ENCODE data around the gene SMPD1.
A peak's percentile ranks its signal among the peaks of the same experiment; 100 is the strongest.

The SMPD1 gene

DNA sequence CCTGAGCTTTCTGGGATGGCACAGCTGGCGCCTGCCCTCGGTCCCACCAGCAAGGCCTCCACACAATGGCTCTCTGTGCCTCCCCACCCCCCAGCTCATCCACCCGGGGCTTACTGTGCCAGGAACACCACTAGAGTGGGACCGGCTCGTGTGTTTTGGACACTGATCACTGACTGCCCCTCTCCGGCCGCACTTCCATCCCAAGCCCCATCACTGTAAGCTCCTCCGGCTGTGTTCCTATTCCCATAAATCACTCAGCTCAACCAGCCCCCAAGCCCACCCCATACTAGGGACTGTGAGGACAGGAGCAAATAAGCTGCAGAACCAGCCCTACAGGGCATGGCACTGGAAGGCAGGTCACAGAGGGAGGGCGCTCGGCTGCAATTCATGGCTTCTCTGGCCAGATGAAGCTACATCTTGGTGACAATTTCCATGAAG lies 21.3 kb downstream of the SMPD1 start:
- no peak for DNase-seq
- peak overlapping the region in 1 of 2 donors; percentile 76 for H3K27ac Mint-ChIP-seq
- peaks cover 21 to 37% of the 10 kb centered on the region in 2 donors for H3K4me1 Mint-ChIP-seq (ENCODE audit: low read depth in 2 of 2)
- H3K4me3 Mint-ChIP-seq = no peak overlapping the region
- no peak for ATAC-seq (replicated peaks)
- H3K36me3 Mint-ChIP-seq (ENCODE audit: insufficient read depth) = no peaks in the 10 kb centered on the region
- H3K9me3 Mint-ChIP-seq = no peaks in the 10 kb centered on the region
- H3K27me3 Mint-ChIP-seq = no peaks in the 10 kb centered on the region

DNA sequence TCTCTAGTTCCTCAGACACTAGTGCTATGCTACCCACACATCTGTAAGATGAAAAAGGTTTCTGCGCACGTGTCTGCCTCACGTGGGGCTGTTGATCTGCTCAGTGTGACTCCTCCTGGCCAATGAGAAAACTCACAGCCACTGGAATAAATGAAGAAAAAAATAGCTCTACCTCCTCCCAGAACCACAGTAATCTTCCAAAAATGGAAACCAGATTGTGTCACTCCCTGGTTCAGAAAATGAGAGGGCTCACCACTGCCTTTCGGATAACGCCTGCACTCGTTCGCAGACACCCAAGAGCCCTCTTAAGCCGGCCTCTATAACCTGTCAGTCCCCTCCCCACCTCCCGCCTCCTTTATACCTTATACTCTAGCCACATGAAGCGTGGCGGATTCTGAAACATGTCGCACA lies 23.5 kb downstream of the SMPD1 start:
- Mint-ChIP-seq H3K27ac (no peak overlapping the region), H3K4me1 (ENCODE audit: low read depth in 2 of 2) (peaks cover 9 to 23% of the 10 kb centered on the region in 2 donors), H3K9me3 (no peaks in the 10 kb centered on the region), H3K36me3 (ENCODE audit: insufficient read depth) (no peaks in the 10 kb centered on the region), H3K4me3 (no peak overlapping the region), H3K27me3 (no peaks in the 10 kb centered on the region)
- DNase-seq = no peak
- peak; percentile 55 for ATAC-seq (replicated peaks)

DNA sequence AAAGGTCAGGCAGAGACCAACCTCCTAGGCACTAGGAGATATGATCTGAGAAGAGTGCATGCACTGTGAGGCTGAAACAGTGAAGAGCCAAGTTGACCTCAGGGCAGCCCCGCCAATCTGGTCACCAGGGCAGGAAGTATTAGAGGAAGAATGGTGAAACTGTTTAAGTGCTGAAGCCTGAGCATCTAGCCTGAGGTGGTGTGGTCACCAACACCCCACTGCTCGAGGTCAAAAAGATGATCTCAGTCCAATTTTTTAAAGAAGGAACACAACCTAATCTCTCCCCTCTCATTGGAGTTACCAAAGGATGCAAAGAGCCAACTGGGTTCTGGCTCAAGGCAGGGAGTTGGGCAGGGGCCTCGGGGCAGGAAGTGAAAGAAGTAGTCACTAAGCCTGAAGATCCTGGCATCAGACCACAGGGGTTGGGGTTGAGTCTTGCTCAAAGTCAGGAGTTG lies 24.6 kb downstream of the SMPD1 start:
- ATAC-seq (replicated peaks) (no peak), DNase-seq (no peak)
- H3K9me3 Mint-ChIP-seq = no peaks in the 10 kb centered on the region
- H3K27ac Mint-ChIP-seq = no peak overlapping the region
- H3K27me3 Mint-ChIP-seq = no peaks in the 10 kb centered on the region
- no peak overlapping the region for H3K4me3 Mint-ChIP-seq
- H3K36me3 Mint-ChIP-seq (ENCODE audit: insufficient read depth) = peaks cover 3% of the 10 kb centered on the region
- H3K4me1 Mint-ChIP-seq (ENCODE audit: low read depth in 2 of 2) = peaks cover 7 to 27% of the 10 kb centered on the region in 2 donors

DNA sequence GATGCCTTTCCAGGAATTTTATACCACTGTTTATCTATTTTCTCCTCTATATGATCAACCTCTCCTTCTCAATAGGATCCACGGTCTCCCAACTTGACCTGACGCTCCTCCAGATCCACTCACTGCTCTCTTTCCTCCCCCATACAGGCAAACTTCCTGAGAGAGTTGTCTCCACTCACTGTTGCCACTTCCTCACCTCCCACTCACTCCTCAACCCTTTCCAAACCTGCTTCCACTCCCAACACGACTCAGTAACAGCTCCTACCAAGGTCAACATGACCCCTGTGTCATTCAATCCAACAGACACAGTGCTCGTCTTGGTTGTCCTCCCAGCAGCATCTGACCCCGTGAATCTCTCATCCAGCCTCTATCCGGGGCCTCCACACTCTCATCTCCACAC lies 25.5 kb downstream of the SMPD1 start:
- peaks cover 1 to 2% of the 10 kb centered on the region in 2 donors for H3K27me3 Mint-ChIP-seq
- no peak overlapping the region for H3K27ac Mint-ChIP-seq
- peaks cover 7 to 25% of the 10 kb centered on the region in 2 donors for H3K4me1 Mint-ChIP-seq (ENCODE audit: low read depth in 2 of 2)
- peaks cover 3% of the 10 kb centered on the region for H3K36me3 Mint-ChIP-seq (ENCODE audit: insufficient read depth)
- no peak for DNase-seq
- H3K4me3 Mint-ChIP-seq = no peak overlapping the region
- H3K9me3 Mint-ChIP-seq = no peaks in the 10 kb centered on the region
- no peak for ATAC-seq (replicated peaks)

DNA sequence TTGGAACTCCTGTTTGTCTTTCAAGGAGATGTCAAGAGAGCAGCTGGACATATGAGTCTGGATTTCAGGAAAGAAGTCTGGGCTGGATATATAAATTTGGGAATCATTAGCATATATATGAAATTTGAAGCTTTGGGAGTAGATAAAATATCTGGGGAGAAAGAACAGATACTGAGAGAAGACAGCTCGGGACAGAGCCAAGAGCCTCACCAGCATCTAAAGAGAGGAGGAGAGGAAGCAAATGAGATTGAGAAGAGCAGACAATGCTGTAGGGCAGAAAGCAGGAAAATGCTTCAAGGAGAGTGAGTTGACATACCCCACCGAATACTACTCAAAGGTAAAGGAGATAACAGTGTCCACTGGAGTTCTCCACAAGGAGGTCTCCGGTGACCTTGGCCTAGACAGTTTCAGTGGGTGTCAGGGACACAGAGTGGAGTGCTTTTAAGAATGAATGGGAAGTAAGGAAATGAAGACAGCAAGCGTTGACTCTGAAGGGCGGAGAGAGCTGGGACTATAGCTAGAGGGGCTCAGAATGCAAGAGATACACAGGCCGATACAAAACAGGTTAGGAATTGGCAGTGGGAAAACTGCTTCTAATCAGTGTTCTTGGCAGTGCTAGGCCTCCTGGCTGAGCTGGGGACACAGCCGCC lies 27.8 kb downstream of the SMPD1 start:
- Mint-ChIP-seq H3K9me3 (no peaks in the 10 kb centered on the region), H3K4me1 (ENCODE audit: low read depth in 2 of 2) (peaks cover 5 to 7% of the 10 kb centered on the region in 2 donors), H3K27me3 (peaks cover 15 to 18% of the 10 kb centered on the region in 2 donors), H3K27ac (no peak overlapping the region), H3K36me3 (ENCODE audit: insufficient read depth) (peaks cover 3% of the 10 kb centered on the region), H3K4me3 (no peak overlapping the region)
- ATAC-seq (replicated peaks) (peak; percentile 22), DNase-seq (no peak)

DNA sequence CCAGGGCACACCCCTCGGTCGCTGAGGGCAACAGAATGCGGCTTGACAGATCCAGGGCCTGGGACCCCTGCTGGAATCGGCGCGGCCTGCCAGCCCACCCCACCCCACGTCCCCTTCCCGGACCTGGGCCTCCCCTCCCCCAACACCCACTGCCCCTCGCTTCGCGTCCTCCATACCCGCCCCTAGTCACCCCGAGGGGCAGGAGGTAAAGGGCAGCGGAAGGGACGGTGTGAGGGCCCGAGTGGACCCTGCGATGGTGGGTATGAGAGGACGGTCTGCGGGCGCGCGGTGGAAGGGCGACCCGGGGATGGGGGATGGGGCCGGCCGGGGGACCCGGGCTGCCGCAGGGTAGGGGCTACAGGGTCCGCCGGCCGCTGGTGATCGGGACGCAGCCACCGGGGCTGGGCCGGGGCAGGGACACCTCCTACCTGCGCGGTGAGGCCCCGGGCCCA lies 28.3 kb downstream of the SMPD1 start:
- DNase-seq = peak in 1 of 3 experiments; percentile 12
- ATAC-seq (replicated peaks) = no peak
- no peaks in the 10 kb centered on the region for H3K9me3 Mint-ChIP-seq
- H3K27me3 Mint-ChIP-seq = peaks cover 20 to 21% of the 10 kb centered on the region in 2 donors
- H3K27ac Mint-ChIP-seq = no peak overlapping the region
- peaks cover 3% of the 10 kb centered on the region for H3K36me3 Mint-ChIP-seq (ENCODE audit: insufficient read depth)
- H3K4me1 Mint-ChIP-seq (ENCODE audit: low read depth in 2 of 2) = peaks cover 2 to 3% of the 10 kb centered on the region in 2 donors
- no peak overlapping the region for H3K4me3 Mint-ChIP-seq

DNA sequence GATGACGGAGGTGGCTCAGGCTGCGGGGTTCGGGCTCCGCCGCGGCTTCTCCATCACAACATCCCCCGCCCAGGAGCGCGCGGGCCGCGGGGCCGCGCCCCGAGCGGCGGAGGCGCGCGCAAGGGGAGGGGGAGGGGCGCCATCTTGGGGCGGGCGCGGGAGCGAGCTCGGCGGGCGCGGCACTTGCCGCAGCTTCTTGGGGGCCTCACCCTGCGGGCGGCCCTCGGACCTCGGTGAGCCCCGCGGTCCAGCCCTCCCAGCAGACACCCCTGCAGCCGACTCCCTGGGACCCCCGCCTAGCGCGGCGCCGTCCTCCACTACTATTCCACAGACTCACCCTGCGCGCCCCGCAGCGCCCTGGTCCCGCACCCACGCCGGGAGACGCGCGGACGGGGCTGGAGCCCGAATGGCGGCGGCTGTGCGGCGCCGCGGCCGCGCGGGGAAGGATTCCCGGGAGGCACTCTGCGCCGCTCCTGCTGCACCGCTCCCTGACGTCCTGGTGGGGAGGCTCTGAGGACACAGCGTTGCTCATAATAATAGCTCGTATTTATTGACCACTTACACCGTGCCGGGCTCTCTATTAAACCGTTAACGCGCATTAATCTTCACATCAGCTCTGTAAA lies 28.8 kb downstream of the SMPD1 start, which contains the start of gene APBB1:
APBB1 (minus strand) TSS at position 86 of the 623 bp plus-strand sequence. CDS start 7,747 bp downstream, outside the sequence.
- H3K27ac Mint-ChIP-seq = no peak within 1 kb of the TSS
- H3K36me3 Mint-ChIP-seq (ENCODE audit: insufficient read depth) = peaks cover 3% of the 10 kb centered on the region

DNA sequence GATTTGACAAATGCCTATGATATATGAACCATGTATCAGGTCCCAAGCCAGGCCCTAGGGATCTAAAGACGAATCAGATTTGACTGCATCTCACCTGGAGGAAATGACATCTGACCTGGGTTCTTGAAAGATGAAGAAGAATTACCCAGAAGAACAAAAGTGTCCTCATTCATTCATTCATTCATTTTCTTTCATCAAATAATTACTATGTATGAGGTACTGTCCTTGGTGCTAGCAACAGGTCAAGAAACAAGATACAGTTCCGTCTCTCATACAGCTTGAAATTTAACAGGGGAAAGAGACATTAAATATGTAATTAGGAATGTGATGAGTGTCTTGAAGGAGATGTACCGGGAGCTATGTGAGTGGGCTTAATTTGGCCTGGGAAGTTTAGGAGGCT lies 30.4 kb downstream of the SMPD1 start:
- Mint-ChIP-seq H3K4me1 (ENCODE audit: low read depth in 2 of 2) (peaks cover 2 to 3% of the 10 kb centered on the region in 2 donors), H3K9me3 (no peaks in the 10 kb centered on the region), H3K36me3 (ENCODE audit: insufficient read depth) (peaks cover 3% of the 10 kb centered on the region), H3K27ac (no peak overlapping the region), H3K4me3 (no peak overlapping the region), H3K27me3 (peaks cover 24 to 25% of the 10 kb centered on the region in 2 donors)
- no peak for DNase-seq
- no peak for ATAC-seq (replicated peaks)

More for the DNA sequence above, 28.8 kb downstream of the SMPD1 start, which contains the start of gene APBB1:
- Mint-ChIP-seq H3K27me3 (peaks cover 24 to 25% of the 10 kb centered on the region in 2 donors), H3K4me3 (no peak within 1 kb of the TSS), H3K9me3 (no peaks in the 10 kb centered on the region), H3K4me1 (ENCODE audit: low read depth in 2 of 2) (peaks cover 2 to 3% of the 10 kb centered on the region in 2 donors)
- ATAC-seq (replicated peaks) (peak; percentile 84), DNase-seq (peak; percentile 59 to 72 (median 71))

DNA sequence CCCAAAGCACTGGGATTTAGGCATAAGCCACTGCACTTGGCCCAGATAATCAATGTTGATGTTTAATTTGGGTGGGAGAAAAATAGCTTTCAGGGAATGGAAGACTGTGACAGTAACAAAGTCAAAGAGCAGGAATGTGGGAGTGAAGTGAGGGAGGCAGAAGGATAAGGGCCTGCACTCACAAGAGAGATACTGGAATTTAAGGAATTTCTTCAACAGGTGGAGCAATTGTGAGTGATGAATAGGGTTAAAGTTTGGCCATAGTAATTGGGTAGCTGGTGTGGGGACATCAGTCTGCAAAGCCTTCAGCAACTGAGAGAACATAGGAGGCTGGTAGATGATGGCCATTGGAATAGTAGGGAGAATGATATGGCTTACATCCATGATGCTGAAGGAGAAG lies 37.2 kb downstream of the SMPD1 start:
- Mint-ChIP-seq H3K27ac (no peak overlapping the region), H3K36me3 (ENCODE audit: insufficient read depth) (no peaks in the 10 kb centered on the region), H3K4me3 (no peak overlapping the region), H3K9me3 (no peaks in the 10 kb centered on the region), H3K27me3 (peaks cover 12 to 15% of the 10 kb centered on the region in 2 donors), H3K4me1 (ENCODE audit: low read depth in 2 of 2) (no peaks in the 10 kb centered on the region)
- DNase-seq = no peak
- ATAC-seq (replicated peaks) = no peak

DNA sequence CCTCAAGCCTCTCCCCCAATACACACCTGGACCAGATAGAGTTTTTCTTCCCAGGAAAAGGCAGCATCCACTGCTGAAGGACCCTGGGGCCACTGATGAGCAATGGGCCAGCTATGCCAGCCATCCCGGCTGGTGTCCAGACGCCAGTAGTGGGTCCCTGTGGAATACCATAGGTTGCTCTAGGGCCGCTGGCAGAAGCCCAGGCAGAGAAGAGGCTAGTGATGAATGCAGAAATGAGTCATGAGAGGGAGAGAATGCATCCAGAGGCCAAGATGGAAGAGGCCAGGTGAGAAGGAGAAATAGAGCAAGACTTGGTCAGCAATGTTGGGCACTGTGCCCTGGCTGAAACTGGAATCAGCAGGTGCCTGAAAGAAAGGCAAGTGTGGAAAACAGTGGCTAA lies 41.6 kb downstream of the SMPD1 start:
- no peaks in the 10 kb centered on the region for H3K36me3 Mint-ChIP-seq (ENCODE audit: insufficient read depth)
- no peaks in the 10 kb centered on the region for H3K27me3 Mint-ChIP-seq
- no peak for DNase-seq
- no peaks in the 10 kb centered on the region for H3K4me1 Mint-ChIP-seq (ENCODE audit: low read depth in 2 of 2)
- H3K4me3 Mint-ChIP-seq = no peak overlapping the region
- no peak for ATAC-seq (replicated peaks)
- H3K27ac Mint-ChIP-seq = no peak overlapping the region
- H3K9me3 Mint-ChIP-seq = no peaks in the 10 kb centered on the region

DNA sequence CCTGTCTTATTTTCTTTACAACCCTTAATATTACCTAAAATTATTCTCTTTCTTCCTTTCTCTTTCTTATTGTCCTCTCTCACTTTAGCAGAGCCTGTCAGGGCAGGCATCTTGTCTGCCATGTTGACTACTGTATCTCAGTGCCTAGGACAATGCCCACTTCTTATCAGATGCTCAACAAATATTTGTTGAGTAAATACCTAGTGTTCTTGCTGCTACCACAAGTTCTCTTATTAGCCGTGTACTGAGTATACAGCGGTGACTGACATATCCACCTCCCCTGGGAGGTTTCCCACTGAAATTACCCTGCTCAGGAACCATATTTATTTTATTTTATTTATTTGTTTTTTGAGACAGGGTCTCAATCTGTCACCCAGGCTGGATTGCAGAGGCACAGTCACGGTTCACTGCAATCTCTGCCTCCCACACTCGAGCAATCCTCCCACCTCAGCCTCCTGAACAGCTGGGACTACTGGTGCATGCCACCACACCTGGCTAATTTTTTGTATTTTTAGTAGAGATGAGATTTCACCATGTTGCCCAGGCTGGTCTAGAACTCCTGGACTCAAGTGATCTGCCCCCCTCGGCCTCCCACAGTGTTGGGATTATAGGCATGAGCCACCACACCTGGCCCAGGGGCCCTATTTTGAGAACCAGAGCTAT lies 43.9 kb downstream of the SMPD1 start:
- ATAC-seq (replicated peaks) = no peak
- H3K27ac Mint-ChIP-seq = peak overlapping the region in 1 of 2 donors; percentile 0

DNA sequence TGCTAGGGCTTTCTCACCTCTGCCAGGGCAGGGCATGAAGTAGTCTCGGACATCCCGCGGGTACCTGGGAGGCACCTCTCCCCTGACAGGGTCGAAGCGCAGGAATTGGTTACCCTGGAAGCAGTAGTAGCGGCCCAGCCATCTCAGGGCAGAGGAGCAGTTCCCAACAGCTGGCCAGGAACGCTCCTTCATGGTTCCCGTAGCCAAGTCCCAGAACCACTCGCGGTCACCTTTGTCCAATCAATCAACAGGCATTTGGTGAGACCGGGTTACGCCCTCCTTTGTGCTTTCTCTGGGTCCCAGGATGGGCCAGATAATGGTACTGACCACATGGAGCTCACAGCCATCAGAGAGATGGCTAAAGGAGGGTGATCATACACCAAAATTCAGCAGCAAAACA lies 47.1 kb downstream of the SMPD1 start:
- no peak for DNase-seq
- H3K27me3 Mint-ChIP-seq = no peaks in the 10 kb centered on the region
- H3K4me3 Mint-ChIP-seq = no peak overlapping the region
- H3K27ac Mint-ChIP-seq = no peak overlapping the region
- no peaks in the 10 kb centered on the region for H3K9me3 Mint-ChIP-seq
- H3K36me3 Mint-ChIP-seq (ENCODE audit: insufficient read depth) = no peaks in the 10 kb centered on the region
- no peaks in the 10 kb centered on the region for H3K4me1 Mint-ChIP-seq (ENCODE audit: low read depth in 2 of 2)
- ATAC-seq (replicated peaks) = no peak

More for the DNA sequence above, 43.9 kb downstream of the SMPD1 start:
- Mint-ChIP-seq H3K4me1 (ENCODE audit: low read depth in 2 of 2) (no peaks in the 10 kb centered on the region), H3K4me3 (no peak overlapping the region), H3K9me3 (no peaks in the 10 kb centered on the region), H3K36me3 (ENCODE audit: insufficient read depth) (no peaks in the 10 kb centered on the region), H3K27me3 (no peaks in the 10 kb centered on the region)
- DNase-seq = no peak

DNA sequence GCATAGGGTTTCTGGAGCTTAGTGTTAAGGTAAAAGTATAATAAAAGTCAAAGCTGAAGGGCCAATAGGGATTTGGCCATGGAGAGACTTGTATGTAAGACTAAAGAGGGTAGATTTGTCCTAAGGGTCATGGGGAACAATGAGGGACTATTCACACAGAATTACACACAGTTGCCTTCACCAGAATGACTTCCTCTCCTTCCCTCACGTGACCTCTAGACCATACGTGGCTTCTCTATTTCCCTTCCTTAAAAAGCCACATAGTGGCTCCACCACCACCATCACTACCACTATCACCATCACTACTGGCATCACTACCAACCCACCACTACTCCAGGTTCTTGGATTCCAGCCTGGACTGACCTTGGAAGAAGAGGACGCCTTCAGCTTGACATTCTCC lies 47.7 kb downstream of the SMPD1 start:
- no peak overlapping the region for H3K4me3 Mint-ChIP-seq
- no peaks in the 10 kb centered on the region for H3K27me3 Mint-ChIP-seq
- H3K27ac Mint-ChIP-seq = no peak overlapping the region
- DNase-seq (no peak), ATAC-seq (replicated peaks) (peak; percentile 79)
- H3K36me3 Mint-ChIP-seq (ENCODE audit: insufficient read depth) = no peaks in the 10 kb centered on the region
- no peaks in the 10 kb centered on the region for H3K4me1 Mint-ChIP-seq (ENCODE audit: low read depth in 2 of 2)
- H3K9me3 Mint-ChIP-seq = no peaks in the 10 kb centered on the region

All from effector memory CD8-positive, alpha-beta T cell (primary cell).